ENCODE data around the gene PLXNC1.

Gene PLXNC1

DNA sequence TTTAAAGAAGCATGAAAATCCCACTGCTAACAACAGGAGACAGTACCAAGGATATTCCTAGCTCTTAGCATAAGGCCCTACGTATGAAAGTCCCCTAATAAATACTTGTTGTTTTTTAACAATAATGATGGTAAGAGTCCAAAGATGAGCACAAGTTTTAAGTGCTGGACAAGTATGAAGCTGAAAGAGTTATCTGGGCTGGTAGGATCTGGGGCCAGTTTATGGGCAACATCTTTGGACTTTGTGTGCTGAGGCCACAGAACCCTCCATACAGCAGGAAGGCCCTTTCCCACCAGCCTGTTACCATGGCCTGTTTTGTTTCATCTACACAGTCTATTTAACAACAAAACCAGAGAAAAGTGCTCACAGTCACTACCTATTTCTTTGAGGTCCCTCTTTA, 12.5 kb upstream of the PLXNC1 start:
- no peak for DNase-seq

DNA sequence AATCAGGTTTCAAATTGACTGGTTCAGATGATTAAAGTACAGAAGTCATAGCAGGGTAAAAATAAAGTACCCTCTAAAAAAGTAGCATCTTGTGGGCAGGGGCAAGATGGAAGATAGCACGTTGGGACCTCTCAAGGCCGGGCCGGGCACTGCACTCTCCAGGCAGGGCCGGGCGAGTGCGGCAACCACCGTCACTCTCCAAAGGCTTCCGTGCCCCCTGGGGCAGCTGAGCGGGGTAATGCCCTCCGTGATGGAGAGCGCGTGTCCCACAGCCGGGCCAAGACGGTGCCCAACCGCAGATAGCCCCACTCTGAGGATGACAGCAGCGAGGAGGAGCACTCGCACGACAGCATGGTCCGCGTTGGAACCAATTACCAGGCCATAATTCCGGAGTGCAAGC, 8.6 kb upstream of the PLXNC1 start:
- no peak for DNase-seq

DNA sequence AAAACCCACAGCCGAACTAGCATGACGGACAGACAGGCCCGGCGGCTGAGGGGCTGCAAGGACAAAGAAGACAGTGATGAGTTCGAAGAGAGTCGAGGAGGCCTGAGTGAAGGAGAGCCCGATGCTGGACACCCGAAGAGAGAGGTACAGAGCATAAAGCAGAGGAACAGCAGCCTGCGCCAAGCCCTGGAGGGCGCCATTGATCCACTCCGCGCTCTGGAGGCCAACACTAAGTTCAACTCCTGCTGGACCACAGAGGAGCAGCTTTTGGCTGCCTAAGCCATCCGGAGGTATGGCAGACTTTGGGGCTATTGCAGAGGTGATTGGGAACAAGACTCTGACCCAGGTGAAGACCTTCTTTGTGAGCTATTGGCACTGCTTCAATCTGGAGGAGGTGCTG, 7.8 kb upstream of the PLXNC1 start:
- DNase-seq: peak; percentile 44

DNA sequence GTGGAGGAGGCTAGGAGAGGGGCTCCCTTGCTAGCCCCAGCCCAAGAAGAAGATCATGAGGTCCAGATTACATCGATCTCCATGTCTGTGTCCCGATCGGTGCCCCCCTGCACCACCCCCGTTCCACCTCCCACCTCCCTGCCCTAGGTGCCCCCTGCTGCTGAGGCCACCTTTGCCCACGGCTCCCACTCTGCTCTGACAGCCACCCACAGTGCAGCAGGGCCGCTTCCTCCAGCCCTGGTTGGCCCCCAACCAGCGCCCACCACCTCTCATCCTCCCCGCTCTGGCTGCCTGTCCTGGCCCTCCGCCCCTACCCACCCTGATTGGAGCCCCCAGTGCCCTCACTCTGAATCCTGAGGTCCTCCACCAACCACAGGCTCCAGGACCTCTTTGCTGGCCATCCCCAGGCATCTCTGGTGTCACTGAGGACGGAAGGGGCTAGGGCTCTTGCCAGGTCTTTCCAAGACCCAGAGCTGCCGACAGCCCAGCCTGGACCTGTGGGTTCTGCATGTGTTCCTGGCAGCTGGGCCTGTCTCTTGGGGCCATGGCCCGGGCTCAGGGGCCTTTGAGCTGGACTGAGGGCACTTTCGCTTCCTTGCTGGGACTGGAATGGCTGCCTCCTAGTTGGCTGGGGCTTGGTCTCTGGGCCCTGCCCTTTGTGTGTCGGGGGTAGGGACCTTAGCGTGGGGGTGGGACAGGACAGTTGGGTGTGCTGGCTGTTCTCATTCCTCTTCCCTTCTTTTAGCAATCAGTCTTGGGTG, 7.2 kb upstream of the PLXNC1 start:
- DNase-seq: no peak

DNA sequence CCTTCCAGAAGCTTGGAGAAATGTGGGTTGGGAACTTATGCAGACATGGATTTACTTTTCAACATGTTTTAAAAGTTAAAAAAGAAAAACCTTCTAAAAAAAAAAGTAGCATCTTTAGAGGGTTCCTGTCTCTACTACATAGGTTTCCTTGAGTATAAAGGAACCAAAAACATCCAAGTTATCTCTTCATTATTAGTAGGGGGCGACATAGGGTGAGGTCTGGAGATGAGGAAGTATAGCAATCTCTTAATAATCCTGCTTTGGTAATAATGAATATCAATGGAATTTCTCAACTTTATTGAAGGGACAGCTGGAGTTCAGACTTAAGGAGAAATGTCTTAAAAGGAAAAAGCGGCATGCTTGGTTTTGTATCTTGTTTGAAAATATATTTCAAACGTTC, 6.5 kb upstream of the PLXNC1 start:
- no peak for DNase-seq

DNA sequence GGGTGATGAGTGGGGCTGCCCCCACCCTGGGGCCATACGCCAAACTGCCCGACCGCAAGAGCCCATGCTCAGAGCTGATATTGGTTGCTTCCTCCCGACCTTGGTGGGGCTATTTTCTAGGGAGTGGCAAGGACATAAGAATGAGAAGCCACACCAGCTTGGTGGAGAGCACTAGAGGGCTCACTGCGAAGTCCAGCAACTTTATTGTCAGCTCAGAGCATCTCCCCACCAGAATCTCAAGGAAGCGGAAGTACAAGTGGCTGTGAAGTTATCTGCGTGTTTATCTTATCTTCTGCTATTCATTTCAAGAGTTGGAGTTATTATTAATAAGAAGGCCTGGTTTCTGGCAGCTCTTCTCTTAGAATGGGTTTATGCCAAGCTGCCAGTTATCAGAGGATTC, 4.9 kb upstream of the PLXNC1 start:
- no peak for DNase-seq

DNA sequence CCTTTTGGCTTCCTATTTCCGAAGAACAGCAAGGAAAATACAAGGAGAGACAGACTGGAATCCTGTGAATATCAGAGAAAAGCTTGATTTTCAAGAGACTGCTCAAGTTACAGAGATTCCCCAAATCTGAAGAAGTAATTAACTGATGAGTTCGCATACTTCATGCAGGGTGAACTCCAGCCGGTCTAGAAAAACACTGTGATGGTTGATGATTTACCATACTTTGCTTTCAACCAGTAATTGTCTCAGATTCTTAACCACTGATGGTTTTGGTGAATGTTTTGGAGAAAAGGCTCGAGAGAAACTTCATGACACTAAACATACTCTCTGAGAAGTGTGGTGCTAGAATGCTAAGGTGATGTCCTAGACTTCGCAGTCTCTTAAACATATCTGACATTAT, 4.4 kb upstream of the PLXNC1 start:
- no peak for DNase-seq

DNA sequence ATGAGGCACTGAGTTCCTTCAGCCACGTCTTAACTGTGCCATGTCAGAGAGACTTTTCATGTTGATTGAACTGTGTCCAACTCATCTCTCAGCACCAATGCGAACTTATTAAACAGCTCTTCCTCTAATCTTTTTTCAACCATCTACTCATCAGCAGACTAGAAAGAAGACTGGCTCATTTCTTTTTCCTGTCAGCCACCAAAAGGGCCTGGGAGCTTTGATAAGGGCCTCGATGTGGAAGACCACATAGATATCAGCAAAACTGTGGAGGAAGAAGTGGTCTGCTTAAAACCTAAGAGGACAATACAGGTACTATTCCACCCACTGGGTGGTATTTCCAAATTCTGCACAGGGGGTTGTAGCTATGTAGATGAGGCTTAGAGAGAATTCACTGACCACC, 3.6 kb upstream of the PLXNC1 start:
- DNase-seq: no peak

DNA sequence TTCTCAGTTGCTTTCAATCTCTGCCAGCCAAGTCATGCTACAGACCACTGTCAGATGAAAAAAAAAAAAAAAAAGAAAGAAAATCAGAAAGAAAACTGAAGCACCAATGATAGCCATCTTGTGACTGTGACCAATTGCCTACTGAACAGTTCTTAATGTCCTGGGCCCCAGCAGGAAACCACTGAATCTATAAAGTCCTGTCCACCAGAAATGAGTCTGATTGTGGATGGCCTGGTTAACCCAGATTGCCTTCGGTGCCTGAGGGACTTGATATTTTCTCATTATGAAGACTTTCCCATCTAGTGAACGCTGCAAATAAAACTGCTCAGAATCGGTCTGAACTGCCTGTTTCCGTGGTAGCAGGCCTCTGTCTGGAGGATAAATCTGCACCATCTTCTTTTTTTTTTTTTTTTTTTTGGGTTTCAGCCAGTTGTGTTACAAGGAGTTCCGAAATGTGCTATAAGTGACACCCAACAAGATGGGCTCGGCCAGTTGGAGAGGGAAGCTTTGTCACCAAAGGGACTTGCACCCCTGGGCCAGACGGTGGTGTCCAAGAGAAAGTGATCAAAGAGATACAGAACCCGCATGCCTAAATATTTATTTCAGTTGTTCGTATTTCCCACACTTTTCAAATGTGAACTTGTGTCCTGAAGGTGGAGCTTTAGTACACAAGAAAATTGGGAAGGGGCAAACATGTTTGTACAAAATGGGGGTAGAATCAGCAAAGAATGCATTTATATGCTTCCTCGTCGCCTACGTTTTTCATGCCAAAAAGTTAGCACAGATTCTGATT, 3.0 kb upstream of the PLXNC1 start:
- DNase-seq: no peak

DNA sequence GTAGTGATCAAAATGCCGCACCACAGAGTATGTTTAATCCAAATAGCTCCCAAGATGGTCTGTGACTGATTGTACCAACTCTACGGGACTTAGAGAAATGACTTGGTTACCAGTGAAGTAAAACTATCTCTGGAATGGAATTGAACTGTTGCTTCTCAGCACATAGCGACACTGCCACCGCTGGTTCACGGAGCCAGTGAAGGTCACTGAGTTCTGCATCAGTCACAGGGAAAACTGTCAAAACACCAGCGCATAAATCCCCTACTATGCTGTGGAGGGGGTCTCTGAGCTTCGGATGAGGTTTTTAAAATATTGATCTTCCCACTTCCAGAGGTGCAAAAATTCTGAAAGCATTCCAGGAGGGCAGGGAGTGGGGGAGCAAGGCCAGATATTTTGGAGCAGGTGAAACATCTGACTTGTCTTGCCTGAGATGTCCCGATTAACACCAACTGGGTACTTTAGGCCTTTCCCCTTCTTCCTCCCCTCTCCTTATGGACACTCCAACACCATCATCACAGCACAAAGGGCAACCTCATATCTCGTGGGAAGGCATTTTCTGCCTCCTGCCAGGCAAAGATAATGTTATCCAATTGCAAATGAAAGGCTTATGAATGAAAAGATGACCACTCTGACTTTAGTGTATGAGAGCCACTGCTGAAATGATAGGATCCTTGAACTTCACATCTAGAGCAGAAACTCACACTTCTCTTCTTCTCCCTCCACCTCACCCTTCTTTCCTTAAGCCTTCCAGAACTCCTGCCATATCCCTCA, 2.0 kb upstream of the PLXNC1 start:
- DNase-seq: no peak

GRCh38 chr12:94147387-94147990, 888 bp upstream of the PLXNC1 start:
- no peak for DNase-seq

- DNase-seq: no peak
These were observed 352 bp downstream of the PLXNC1 start for GRCh38 chr12:94148739-94149118.

DNA sequence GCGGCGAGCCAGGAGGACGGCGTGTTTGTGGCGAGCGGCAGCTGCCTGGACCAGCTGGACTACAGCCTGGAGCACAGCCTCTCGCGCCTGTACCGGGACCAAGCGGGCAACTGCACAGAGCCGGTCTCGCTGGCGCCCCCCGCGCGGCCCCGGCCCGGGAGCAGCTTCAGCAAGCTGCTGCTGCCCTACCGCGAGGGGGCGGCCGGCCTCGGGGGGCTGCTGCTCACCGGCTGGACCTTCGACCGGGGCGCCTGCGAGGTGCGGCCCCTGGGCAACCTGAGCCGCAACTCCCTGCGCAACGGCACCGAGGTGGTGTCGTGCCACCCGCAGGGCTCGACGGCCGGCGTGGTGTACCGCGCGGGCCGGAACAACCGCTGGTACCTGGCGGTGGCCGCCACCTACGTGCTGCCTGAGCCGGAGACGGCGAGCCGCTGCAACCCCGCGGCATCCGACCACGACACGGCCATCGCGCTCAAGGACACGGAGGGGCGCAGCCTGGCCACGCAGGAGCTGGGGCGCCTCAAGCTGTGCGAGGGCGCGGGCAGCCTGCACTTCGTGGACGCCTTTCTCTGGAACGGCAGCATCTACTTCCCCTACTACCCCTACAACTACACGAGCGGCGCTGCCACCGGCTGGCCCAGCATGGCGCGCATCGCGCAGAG, 873 bp downstream of the PLXNC1 start:
- DNase-seq: peak; percentile 50

DNA sequence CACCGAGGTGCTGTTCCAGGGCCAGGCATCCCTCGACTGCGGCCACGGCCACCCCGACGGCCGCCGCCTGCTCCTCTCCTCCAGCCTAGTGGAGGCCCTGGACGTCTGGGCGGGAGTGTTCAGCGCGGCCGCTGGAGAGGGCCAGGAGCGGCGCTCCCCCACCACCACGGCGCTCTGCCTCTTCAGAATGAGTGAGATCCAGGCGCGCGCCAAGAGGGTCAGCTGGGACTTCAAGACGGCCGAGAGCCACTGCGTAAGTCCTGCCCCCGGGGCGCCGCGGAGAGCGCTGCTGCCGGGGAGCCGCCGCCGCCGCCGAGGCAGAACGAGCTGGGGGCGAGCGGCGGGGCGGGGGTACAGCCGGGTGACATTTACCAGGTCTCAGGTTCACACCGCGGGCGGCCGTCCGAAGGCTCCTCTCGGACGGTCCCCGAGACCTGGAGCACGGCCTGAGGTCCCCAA, 1.4 kb downstream of the PLXNC1 start:
- DNase-seq: no peak

DNA sequence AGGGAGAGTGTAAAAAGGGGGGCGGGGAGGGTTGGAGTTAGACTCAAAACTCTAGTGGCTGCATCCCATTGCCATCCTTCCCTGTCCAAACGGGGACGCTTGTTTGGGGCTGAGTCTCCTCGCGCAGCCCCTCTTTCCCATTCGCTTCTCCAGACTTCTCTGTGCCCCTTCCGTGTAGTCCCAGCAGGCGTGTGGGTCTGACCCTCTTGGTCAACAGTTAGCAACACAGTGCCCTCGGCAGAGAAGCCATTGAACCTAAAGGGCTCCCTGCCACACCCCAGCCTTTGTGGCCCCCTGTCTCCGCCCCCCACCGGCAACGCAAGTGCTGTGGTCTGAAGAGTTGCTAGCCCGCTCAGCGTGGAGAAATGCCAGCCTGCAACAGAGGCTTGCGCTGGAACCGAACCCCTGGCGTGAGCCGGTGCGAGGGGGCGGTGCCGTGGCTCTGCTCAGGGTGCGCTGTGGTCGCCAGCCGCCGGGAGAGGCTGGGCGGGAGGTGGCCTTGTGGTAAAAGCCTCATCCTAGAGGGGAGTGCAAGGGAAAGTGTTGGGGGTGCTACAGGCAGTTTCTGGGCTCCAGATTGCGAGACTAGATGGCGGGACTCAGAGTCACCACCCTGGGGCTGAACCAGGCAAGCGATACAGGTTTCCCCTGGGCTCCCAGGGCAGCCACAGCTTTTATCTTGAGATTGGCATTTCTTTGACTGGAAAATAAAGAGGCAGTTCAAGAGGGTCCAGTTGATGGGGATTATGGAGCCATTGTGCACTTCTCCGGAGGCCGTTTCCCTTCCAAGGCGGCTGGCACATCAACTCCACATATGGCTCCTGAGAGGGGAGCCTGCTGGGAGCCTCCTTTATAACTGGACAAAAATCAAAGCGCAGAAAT, 2.1 kb downstream of the PLXNC1 start:
- peak; percentile 32 for DNase-seq

GRCh38 chr12:94151582-94151981, 3.2 kb downstream of the PLXNC1 start:
- DNase-seq: no peak

- DNase-seq: no peak
These were observed 4.1 kb downstream of the PLXNC1 start for GRCh38 chr12:94152292-94153078.

- no peak for DNase-seq
These were observed 8.8 kb downstream of the PLXNC1 start for GRCh38 chr12:94157181-94157580.

DNA sequence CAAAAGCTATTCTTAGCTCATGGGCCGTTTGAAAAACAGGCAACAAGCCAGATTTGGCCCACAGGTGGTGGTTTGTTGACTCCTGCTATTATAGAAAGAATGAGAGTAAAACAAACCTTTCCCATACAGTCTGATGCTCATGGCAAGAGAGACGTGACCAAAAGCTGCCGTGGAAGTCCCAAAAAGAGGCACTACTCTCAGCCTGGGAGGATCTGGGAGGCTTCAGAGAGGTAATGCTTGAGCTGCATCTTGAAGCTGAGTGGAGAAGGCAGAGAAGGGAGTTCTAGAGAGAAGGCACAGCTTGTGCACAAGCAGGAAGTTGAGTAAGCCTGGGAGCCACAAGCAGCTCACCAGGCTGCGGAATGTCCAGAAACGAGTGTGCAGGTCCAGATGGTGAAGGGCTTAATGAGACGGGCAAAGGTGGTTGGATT, 9.6 kb downstream of the PLXNC1 start:
- peak; percentile 13 for DNase-seq

GRCh38 chr12:94158666-94159065, 10.3 kb downstream of the PLXNC1 start:
- no peak for DNase-seq

- DNase-seq: no peak
These were observed 13.7 kb downstream of the PLXNC1 start for GRCh38 chr12:94162108-94162507.

Data from CD4-positive, alpha-beta T cell treated with Interferon gamma for 1 hour (primary cell).